OCI-LY1 (cell line): ENCODE measurements around the gene CLTC.
"Not testable (repeated sequence)": the region's sequence is repeated elsewhere in the genome, so short reads cannot be mapped to it uniquely, and the experiment has no call there.

Source experiments
- EZH2 ChIP-seq: fragments of 200-600 bp; sonication (generic), shearing (Covaris generic); IDR thresholded peaks from 2 replicates; pipeline ENCODE4 v1.8.0; 2017; ENCODE audit warnings: borderline replicate concordance, mixed run types, mild to moderate bottlenecking, antibody characterized with exemption, low read length, moderate library complexity, mixed read lengths
- TF ChIP-seq, protein P1 (sequence below): fragments of 200-600 bp; sonication (generic), shearing (Covaris generic); IDR thresholded peaks from 2 replicates; pipeline ENCODE4 v1.5.1; 2017; ENCODE audit warnings: mild to moderate bottlenecking, antibody characterized with exemption, low read length, moderate library complexity, mixed read lengths

DNA sequence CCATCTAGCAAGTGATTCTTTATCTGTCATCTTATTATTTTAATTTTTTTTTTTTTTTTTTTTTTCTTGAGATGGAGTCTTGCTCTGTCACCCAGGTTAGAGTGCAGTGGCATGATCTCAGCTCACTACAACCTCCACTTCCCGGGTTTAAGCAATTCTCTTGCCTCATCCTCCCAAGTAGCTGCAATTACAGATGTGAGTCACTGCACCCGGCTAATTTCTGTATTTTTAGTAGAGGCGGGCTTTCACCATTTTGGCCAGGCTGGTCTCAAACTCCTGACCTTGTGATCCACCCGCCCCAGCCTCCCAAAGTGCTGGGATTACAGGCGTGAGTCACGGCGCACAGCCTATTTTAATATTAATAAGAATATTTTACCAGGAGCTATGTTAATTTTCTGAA, 36.9 kb downstream of the CLTC start:
- TF ChIP-seq, protein P1, sequence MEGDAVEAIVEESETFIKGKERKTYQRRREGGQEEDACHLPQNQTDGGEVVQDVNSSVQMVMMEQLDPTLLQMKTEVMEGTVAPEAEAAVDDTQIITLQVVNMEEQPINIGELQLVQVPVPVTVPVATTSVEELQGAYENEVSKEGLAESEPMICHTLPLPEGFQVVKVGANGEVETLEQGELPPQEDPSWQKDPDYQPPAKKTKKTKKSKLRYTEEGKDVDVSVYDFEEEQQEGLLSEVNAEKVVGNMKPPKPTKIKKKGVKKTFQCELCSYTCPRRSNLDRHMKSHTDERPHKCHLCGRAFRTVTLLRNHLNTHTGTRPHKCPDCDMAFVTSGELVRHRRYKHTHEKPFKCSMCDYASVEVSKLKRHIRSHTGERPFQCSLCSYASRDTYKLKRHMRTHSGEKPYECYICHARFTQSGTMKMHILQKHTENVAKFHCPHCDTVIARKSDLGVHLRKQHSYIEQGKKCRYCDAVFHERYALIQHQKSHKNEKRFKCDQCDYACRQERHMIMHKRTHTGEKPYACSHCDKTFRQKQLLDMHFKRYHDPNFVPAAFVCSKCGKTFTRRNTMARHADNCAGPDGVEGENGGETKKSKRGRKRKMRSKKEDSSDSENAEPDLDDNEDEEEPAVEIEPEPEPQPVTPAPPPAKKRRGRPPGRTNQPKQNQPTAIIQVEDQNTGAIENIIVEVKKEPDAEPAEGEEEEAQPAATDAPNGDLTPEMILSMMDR: not testable (repeated sequence)
- TF ChIP-seq EZH2: not testable (repeated sequence)
